A673 (cell line): ENCODE data around the gene WRNIP1.

Experiments used
- EZH2 ChIP-seq: fragments of 200-600 bp; sonication (generic); IDR thresholded peaks from 2 replicates; pipeline ENCODE4 v1.6.1; 2017; ENCODE audit warnings: borderline replicate concordance, low read depth, mild to moderate bottlenecking, mixed read lengths, antibody characterized with exemption, low read length; ENCODE audit not compliant: poor library complexity, severe bottlenecking
- TF ChIP-seq, protein P1 (sequence below): fragments of 300-800, 200-600 bp; sonication (generic); conservative IDR thresholded peaks from 2 replicates; pipeline ENCODE4 v1.5.1; 2017; ENCODE audit warnings: low read depth, mild to moderate bottlenecking, antibody characterized with exemption, low read length, moderate library complexity, mixed read lengths

DNA sequence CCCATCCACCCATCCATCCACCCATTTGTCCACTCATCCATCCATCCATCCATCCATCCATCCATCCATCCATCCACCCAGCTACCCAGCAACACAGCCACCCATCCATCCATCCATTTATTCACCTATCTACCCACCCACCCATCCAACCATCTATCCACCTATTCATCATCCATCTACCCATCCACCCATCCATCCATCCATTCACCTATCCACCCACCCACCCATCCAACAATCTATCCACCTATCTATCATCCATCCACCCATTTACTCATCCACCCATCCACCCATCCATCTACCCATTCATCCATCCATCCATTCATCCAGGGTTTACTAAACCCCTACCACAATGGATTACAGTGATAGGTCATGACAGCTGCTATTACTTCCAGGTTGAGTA lies 69.1 kb downstream of the WRNIP1 start:
- TF ChIP-seq EZH2: no peak
- TF ChIP-seq, protein P1, sequence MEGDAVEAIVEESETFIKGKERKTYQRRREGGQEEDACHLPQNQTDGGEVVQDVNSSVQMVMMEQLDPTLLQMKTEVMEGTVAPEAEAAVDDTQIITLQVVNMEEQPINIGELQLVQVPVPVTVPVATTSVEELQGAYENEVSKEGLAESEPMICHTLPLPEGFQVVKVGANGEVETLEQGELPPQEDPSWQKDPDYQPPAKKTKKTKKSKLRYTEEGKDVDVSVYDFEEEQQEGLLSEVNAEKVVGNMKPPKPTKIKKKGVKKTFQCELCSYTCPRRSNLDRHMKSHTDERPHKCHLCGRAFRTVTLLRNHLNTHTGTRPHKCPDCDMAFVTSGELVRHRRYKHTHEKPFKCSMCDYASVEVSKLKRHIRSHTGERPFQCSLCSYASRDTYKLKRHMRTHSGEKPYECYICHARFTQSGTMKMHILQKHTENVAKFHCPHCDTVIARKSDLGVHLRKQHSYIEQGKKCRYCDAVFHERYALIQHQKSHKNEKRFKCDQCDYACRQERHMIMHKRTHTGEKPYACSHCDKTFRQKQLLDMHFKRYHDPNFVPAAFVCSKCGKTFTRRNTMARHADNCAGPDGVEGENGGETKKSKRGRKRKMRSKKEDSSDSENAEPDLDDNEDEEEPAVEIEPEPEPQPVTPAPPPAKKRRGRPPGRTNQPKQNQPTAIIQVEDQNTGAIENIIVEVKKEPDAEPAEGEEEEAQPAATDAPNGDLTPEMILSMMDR: no peak
